A549 (cell line): ENCODE measurements around the gene MEF2B. TPM values are rescaled to one million over a fixed set of nuclear protein-coding genes. Genes with fewer than 3 reads are reported as not detected.

ENCODE experiments used
- ATAC-seq, 2 experiments: fragments of 200-7000 bp in 1 of 2; fragments of >200 bp in 1 of 2; cut with Nextera tagmentation in 1 of 2; cut with Tn5 transposase in 1 of 2; 3 replicates each; pipeline versions ENCODE4 v1.8.0 to v1.9.1; 2018 to 2020; ENCODE audit warnings: mild to moderate bottlenecking in 1 of 2, moderate library complexity in 1 of 2
- CTCF ChIA-PET: fragments of 300-600 bp; sonication (Branson Sonifier 250); formaldehyde crosslinking; extraction: SDS; loops from one replicate; lab custom pipeline; 2021; ENCODE audit warnings: antibody characterized with exemption, inconsistent platforms; lab: Yijun Ruan, JAX
- POLR2A ChIA-PET: fragments of 350-600 bp; formaldehyde crosslinking; extraction: SDS; loops from one replicate; lab custom pipeline; 2021; ENCODE audit warnings: antibody characterized with exemption, inconsistent platforms; lab: Yijun Ruan, JAX
- DNase-seq, 2 experiments: peaks; one replicate each; pipeline versions ENCODE4 v3.0.0 to v3.0.0-alpha.2; 2011 to 2016; ENCODE audit warnings: low read depth in 1 of 2, low spot score in 1 of 2
- FAIRE-seq: peaks from 2 replicates; lab custom pipeline; 2011; peaks lifted over from hg19 to GRCh38; lab: Jason Lieb, UNC
- H3K27ac ChIP-seq, 2 experiments: fragments of >200 bp; sonication (Bioruptor Twin); formaldehyde crosslinking; 3 replicates each; pipeline ENCODE4 v1.5.1; 2016 to 2017
- H3K4me1 ChIP-seq: fragments of >200 bp; sonication (Bioruptor Twin); formaldehyde crosslinking; 3 replicates; pipeline ENCODE4 v1.6.1; 2016
- H3K4me2 ChIP-seq: fragments of >200 bp; sonication (Bioruptor Twin); formaldehyde crosslinking; 3 replicates; pipeline ENCODE4 v1.6.1; 2016
- H3K4me3 ChIP-seq: fragments of >200 bp; sonication (Bioruptor Twin); formaldehyde crosslinking; 3 replicates; pipeline ENCODE4 v1.5.1; 2016
- H3K9me3 ChIP-seq: fragments of >200 bp; sonication (Bioruptor Twin); formaldehyde crosslinking; 3 replicates; pipeline ENCODE4 v1.6.1; 2016
- CEBPB ChIP-seq, 2 experiments: fragments of >200 bp in 1 of 2; sonication (Bioruptor Twin) in 1 of 2; formaldehyde crosslinking in 1 of 2; IDR thresholded peaks; 2 replicates each; pipeline ENCODE4 v1.6.1; 2012 to 2016
- CHD4 ChIP-seq: fragments of 200-600 bp; sonication (generic); IDR thresholded peaks from 2 replicates; pipeline ENCODE4 v1.6.1; 2016; ENCODE audit warnings: antibody characterized with exemption, mild to moderate bottlenecking, borderline replicate concordance
- CTCF ChIP-seq: fragments of >200 bp; sonication (Bioruptor Twin); formaldehyde crosslinking; IDR thresholded peaks from 3 replicates; pipeline ENCODE4 v1.5.1; 2016
- HMGXB4 ChIP-seq: fragments of 250-450 bp; sonication (Bioruptor Pico); IDR thresholded peaks from 2 replicates; pipeline ENCODE4 v1.5.0; 2021; ENCODE audit warnings: mild to moderate bottlenecking, moderate library complexity, borderline replicate concordance
- JUNB ChIP-seq: fragments of >200 bp; sonication (Bioruptor Twin); formaldehyde crosslinking; IDR thresholded peaks from 2 replicates; pipeline ENCODE4 v1.6.1; 2016
- MAZ ChIP-seq: fragments of 150-350 bp; IDR thresholded peaks from 2 replicates; pipeline ENCODE4 v1.6.1; 2014; ENCODE audit warnings: antibody characterized with exemption, low read depth, low read length, borderline replicate concordance
- NR3C1 ChIP-seq: fragments of >200 bp; sonication (Bioruptor Twin); formaldehyde crosslinking; IDR thresholded peaks from 3 replicates; pipeline ENCODE4 v1.6.1; 2017
- RAD21 ChIP-seq, 2 experiments: fragments of >200 bp in 1 of 2; sonication (Bioruptor Twin) in 1 of 2; formaldehyde crosslinking in 1 of 2; IDR thresholded peaks in 1 of 2; conservative IDR thresholded peaks in 1 of 2; 2 replicates in 1 of 2; 3 replicates in 1 of 2; pipeline ENCODE4 v1.6.1; 2012 to 2018; ENCODE audit warnings: inconsistent platforms in 1 of 2
- RCOR1 ChIP-seq: fragments of 150-350 bp; IDR thresholded peaks from 2 replicates; pipeline ENCODE4 v1.6.1; 2014; ENCODE audit warnings: antibody characterized with exemption, low read length, low read depth
- SMC3 ChIP-seq: fragments of >200 bp; sonication (Bioruptor Twin); formaldehyde crosslinking; IDR thresholded peaks from 3 replicates; pipeline ENCODE4 v1.6.1; 2018; ENCODE audit warnings: inconsistent platforms
- SREBF2 ChIP-seq: fragments of 450-650 bp; IDR thresholded peaks from 2 replicates; pipeline ENCODE4 v1.6.1; 2014; ENCODE audit warnings: mild to moderate bottlenecking, moderate library complexity
- ZC3H11A ChIP-seq: fragments of 450-650 bp; IDR thresholded peaks from 2 replicates; pipeline ENCODE4 v1.6.1; 2014; ENCODE audit warnings: antibody characterized with exemption, mild to moderate bottlenecking
- WGBS: methylation state at CpG from one replicate; pipeline ENCODE4 v1.1.6; 2017; ENCODE audit errors: missing lambda C conversion rate; 5-methylcytosine and 5-hydroxymethylcytosine counted together
- polyA plus RNA-seq, 4 experiments: library from polyadenylated mRNA; depleted of rRNA in 3 of 4; stranded (reverse); fragments of >200 nt; fragmentation: RNase III in 1 of 4; extraction: RNeasy Plus Mini Kit Qiagen cat#74134 plus additional on column Dnase treatment in 1 of 4; gene quantifications; 2 replicates in 3 of 4; 3 replicates in 1 of 4; pipeline ENCODE4 v1.2.3, GENCODE V29; 2011 to 2017
- TF ChIP-seq, protein P1 (sequence below): fragments of >200 bp; sonication (Bioruptor Twin); formaldehyde crosslinking; IDR thresholded peaks from 3 replicates; pipeline ENCODE4 v1.6.1; 2016

The MEF2B gene
- polyA plus RNA-seq, 2 of the 4 experiments (the other 2 are of a cell fraction): 0.10 to 0.13 TPM

- Histone ChIP-seq H3K27ac (peak overlapping the region in 1 of 2 experiments; percentile 63; a peak in 2 of 6 replicates), H3K9me3 (no peaks in the 10 kb centered on the region), H3K4me3 (no peak overlapping the region), H3K4me1 (no peaks in the 10 kb centered on the region), H3K4me2 (no peak overlapping the region)
- peak; percentile 80 to 89; a peak in 5 of 6 replicates for ATAC-seq
- FAIRE-seq: no peak
- ChIA-PET POLR2A (no interaction called here), CTCF (interaction anchor here (0.5 to 2.8 kb wide), 15 partner anchors 10 to 525 kb away, joined by 3 to 21 read pairs (median 5); no protein-coding TSS in a partner anchor)
- DNase-seq: peak; percentile 32 to 55
- 39% methylated on average over 22 of the region's 47 CpGs for WGBS
- TF ChIP-seq CTCF: peak; percentile 65
- peak; percentile 77 to 79 for TF ChIP-seq RAD21 (conservative IDR thresholded peaks at IDR 0.05 in 1 of 2, IDR thresholded peaks at IDR 0.05 in 1 of 2)
- TF ChIP-seq SMC3: peak; percentile 60
- TF ChIP-seq SREBF2: no peak
- TF ChIP-seq ZC3H11A: no peak
Observed at GRCh38 chr19:19145684-19146608, 24.1 kb downstream of the MEF2B start.

GRCh38 chr19:19145281-19145680, 24.8 kb downstream of the MEF2B start:
- POLR2A ChIA-PET: no interaction called here
- 82% methylated on average over 16 of the region's 17 CpGs for WGBS
- Histone ChIP-seq H3K4me2 (no peak overlapping the region), H3K4me3 (no peak overlapping the region), H3K9me3 (no peaks in the 10 kb centered on the region), H3K4me1 (no peaks in the 10 kb centered on the region), H3K27ac (no peak overlapping the region)
- no peak for DNase-seq
- TF ChIP-seq NR3C1 (no peak), CEBPB (IDR thresholded peaks at IDR 0.05) (no peak), CHD4 (no peak), MAZ (no peak), HMGXB4 (no peak)
- TF ChIP-seq, protein P1, sequence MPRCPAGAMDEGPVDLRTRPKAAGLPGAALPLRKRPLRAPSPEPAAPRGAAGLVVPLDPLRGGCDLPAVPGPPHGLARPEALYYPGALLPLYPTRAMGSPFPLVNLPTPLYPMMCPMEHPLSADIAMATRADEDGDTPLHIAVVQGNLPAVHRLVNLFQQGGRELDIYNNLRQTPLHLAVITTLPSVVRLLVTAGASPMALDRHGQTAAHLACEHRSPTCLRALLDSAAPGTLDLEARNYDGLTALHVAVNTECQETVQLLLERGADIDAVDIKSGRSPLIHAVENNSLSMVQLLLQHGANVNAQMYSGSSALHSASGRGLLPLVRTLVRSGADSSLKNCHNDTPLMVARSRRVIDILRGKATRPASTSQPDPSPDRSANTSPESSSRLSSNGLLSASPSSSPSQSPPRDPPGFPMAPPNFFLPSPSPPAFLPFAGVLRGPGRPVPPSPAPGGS: no peak
- CTCF ChIA-PET: interaction anchor here (0.5 to 2.8 kb wide), 15 partner anchors 10 to 524 kb away, joined by 3 to 21 read pairs (median 4); no protein-coding TSS in a partner anchor
- no peak for ATAC-seq
- FAIRE-seq: no peak

DNA sequence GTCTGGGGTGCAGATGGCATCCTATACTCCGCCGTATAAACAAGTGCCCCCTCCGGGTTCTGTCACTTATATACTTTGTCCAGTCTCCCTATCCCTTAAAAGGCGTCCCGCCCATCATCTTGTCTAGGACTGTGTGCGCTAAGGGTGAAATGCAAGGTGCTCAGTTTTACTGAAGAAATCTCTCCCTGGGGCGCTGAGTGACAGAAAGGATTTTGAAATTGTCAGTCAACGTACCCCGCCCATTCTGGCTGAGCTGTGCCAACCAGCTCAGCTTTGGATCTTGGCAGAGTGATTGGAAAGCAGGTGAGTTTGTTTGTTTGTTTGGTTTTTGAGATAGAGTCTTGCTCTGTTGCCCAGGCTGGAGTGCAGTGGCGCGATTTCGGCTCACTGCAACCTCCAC, 27.7 kb downstream of the MEF2B start:
- FAIRE-seq: no peak
- 82% methylated on average over 12 of the region's 12 CpGs for WGBS
- ATAC-seq: no peak
- ChIA-PET CTCF (interaction anchor here (0.6 to 3.6 kb wide), 2 partner anchors 33 to 173 kb away, joined by 3 to 9 read pairs; no protein-coding TSS in a partner anchor), POLR2A (no interaction called here)
- Histone ChIP-seq H3K4me3 (no peak overlapping the region), H3K4me2 (no peak overlapping the region), H3K9me3 (no peaks in the 10 kb centered on the region), H3K4me1 (0 out of 3 replicates have a peak, but pooled peaks cover 3% of the 10 kb centered on the region), H3K27ac (no peak overlapping the region)
- DNase-seq: no peak
- TF ChIP-seq, protein P1: no peak
- TF ChIP-seq JUNB (no peak), RCOR1 (no peak)
